ENCODE data around the gene FKTN. TPM values are rescaled to one million over a fixed set of nuclear protein-coding genes. Genes with fewer than 3 reads are reported as not detected.

The FKTN gene
- polyA plus RNA-seq, 3 donors: 21.4 to 29.3 (median 25.9) TPM

GRCh38 chr9:105621001-105621400 lies 63.1 kb downstream of the FKTN start:
- DNase-seq: no peak

DNA sequence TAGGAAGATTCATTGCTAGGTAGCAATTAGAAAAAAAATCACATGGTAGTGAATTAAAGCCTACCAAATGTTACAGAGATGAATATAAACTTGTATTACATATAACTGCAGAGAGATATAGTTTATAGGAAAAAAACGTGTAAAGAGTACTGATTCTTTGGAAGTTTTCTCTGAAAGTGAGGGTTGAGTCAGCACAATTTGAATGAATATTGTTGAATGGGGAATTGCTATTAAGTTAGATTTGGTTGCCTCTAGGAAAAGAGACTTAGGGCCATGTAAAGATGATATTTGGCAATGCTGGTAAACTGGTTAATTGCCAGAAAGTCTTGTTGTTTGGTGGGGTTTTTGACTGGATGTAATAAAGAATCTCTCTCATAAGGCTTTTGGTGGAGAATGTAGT lies 67.2 kb downstream of the FKTN start:
- DNase-seq: no peak

GRCh38 chr9:105632807-105633206 lies 74.9 kb downstream of the FKTN start:
- no peak for DNase-seq

DNA sequence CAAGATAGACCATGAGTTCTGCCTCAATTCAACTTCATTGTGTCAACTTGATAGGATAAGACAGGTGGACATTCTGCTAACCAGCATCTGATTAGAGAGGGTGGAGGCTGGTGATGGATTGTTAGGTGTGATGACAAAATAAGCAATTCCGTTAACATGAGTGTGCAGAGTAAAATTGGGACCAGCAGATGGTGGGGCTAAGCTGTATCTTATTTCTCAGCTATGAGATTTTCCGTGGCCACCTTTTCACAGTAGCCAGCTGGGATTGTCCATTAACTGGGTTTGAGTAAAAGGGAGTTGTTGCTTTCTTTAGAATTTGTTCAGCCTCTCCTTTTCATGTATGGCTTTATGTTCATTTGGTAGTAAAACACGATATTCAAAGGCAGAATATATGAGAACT lies 75.5 kb downstream of the FKTN start:
- DNase-seq: no peak

- no peak for DNase-seq
These were observed 78.4 kb downstream of the FKTN start for GRCh38 chr9:105636331-105636730.

DNA sequence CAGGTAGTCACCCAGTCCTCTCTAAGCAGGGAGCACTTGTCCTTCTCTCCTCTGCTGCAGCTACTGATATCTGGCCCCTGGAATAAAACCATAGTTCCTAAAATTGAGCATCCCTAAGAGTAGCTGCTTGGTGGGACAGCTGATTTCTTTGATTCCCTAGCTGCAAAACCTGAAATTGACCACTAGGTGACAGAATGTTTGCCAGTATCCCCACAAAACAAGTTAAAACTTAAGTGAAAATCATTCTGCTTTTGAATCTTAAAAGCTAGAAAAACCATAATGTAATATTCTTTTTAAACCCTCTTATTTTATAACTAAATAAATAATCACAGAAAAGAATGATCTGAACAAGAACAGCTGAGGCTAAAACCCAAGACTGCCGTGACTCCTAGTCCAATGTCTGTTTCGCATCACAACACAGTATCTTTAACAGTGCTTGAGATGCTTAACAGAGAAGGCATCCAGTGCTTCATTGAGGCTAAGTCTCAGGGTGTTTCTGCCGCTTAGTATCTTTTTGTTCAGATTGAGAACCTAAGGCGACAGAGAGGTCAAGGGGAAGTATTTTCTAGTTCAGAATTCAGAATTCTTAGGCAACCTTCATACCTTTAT lies 80.0 kb downstream of the FKTN start:
- DNase-seq: no peak

DNA sequence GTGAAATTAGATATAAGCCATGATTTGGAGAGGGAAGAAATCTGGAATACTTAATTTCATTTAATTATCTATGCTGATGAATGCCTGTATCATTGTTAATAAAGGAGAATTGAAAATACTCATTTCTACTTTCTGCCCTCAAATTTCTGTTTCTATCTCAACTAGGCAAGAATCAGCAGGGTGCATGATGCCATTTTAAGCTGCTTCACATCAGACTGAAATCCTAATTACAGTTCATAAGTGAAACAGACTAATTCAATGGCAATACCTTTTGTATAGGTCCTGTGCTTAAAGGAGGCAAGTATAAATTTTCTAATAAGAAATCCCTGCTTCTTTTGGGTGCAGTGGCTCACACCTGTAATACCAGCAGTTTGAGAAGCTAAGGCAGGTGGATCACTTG lies 82.0 kb downstream of the FKTN start:
- DNase-seq: no peak

- no peak for DNase-seq
These were observed 85.9 kb downstream of the FKTN start for GRCh38 chr9:105643795-105644194.

DNA sequence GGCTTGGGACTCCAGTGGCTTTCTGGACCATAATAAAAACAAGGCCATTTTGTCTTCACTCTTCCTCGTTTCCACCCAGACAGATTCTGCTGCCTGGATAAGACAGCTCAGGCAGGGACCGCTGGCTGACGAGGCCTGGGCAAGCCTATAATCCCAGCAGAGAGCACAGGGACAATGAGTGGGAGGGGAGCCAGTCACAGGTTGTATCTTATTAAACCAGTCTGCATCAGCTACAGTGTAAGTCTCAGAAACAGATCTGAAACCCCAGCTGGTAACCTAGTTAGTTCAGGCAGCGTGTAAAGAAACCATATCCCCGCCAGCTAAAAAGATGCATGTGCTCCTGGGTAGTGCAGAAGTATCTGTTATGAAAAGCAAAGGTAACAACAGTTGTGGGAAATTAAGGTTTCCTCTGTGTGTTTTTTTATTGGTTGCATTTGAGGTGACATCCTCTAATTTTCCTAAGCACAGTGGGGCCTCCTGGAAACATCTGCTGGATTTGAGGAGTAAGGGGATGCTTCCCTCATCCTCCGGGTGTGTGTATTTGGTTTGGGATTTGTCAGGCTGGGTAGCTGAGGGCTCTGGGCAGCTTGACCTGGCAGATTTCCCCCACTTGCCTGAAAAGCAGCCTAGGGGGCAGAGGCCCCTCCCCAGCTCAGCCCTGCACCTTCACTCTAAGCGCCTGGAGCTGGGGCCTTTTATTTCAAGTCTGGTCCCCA lies 89.1 kb downstream of the FKTN start:
- DNase-seq: no peak

DNA sequence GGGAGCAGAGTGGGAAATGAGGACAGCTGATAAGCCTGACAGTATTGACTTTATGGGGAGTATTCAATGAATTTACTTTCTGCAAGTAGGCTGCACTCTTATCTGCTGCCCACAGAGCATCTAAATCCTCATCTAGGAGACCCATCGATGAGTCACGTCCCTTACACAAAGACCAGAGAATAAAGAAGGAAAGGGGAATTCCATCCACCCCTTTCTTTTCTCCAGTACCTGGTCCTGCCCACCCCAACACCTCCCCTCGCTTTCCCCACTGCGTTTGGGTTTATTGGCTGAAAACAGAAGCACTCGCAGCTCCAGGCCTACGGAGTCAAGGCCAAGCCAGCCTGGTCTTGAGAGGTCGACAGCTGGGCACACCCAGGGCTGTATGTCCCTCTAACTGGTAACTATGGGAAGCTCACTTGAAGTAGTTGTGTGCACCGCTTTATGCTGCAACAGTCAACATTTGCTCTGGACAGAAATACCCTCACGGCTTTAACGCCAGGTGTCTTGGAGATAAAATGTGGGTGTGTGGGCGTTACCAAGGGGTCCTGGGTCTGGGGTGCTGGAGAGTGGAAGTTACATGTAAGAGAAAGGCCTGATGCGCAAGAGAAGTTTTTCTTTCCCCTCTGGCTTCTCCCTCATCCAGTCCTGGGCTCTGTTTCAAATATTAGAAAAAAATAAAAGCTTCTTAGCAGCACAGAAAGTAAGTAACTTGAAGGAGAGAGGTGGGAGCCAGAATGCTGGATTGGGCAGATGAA lies 89.8 kb downstream of the FKTN start:
- no peak for DNase-seq

DNA sequence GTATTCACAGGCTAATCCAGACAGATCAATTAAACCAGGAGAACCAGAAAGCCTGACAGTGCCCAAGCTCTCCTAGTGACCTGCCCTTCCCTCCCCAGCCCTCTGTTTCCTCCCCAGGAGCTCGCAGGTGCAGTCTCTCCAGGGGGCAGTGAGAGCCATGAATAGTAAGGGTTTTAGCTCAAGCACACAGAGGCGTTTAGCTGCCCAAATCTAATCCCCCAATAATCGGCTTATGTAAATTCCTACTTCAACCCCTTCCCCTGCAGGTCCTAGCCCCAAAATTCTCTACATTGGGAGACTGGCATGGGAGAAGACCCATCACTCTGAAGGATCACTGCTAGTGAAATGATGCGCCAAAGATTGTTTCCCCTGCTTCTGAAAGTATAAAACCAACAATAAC lies 93.9 kb downstream of the FKTN start:
- DNase-seq: no peak

GRCh38 chr9:105656131-105656921 lies 98.4 kb downstream of the FKTN start:
- DNase-seq: no peak

DNA sequence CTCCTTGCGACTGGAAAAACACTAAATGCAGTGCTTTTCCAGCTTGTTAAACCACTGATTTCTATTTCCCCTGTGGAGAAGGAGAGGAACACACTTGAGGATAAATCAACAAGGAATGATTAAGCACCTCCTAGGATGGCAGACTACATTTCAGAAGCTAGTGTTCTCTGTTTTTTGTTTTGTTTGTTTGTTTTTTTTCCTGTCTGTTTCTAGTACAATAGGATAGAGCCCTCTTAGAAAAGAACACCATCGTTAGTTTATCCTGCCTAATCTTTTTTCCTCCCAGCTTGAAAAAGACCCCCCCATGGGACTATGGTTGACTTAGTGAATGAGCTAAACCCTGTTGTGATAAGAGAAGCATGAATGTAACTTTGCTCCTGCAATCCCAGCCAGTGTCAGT lies 100.4 kb downstream of the FKTN start:
- no peak for DNase-seq

DNA sequence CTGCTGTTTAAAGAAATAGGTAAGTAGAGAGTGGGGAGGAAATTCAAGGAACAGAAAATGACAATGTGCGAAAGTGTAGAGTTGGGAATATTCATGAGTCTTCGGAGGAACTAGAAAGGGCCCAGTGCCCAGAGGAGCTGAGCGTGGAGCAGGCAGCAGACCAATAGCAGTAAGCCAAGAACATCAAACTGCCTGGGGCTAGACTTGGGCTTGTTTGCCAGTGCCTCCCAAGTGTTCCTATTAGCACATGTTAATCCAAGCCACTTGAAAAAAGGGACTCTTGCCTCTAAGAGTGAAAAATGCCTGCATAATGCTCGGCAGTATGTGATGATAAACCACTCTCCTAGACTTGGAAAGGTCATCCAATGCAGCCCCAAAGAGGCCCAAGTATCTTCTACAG lies 103.1 kb downstream of the FKTN start:
- no peak for DNase-seq

DNA sequence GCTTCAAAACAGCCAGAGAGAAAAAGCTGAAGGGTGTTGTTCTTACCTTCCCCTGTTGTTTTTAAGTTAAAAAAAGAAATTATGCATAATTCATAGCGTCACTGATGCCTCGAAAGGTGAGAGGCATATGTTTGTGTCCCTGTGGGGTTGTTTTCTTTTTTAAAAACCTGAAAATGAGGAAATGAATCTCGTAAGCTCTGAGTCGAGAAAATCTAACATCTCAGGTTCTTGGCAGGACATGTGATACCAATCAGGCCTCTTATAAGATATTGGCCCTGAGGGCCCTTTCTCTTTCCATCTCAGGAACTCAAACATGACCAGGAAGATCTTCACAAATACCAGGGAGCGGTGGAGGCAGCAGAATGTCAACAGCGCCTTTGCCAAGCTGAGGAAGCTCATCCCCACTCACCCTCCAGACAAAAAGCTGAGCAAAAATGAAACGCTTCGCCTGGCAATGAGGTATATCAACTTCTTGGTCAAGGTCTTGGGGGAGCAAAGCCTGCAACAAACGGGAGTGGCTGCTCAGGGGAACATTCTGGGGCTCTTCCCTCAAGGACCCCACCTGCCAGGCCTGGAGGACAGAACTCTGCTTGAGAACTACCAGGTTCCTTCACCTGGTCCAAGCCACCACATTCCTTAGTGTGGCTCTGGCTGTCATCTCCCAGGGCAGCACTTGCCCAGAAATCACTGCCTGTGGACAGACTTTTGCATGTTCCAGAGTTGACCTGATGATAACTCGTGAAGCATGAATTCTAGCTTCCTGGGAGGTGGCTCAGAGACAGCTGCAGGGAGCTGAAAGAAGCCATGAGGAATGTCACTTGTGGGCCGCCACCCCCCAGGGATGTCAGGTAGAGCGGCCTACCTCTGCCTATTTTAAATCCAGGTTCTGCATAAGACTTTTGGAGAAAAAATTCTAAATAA lies 104.5 kb downstream of the FKTN start, which contains the start of gene TAL2:
Gene TAL2 (plus strand): TSS at position 274 of the 921 bp plus-strand sequence. CDS start 40 bp downstream, at position 314.
- no peak for DNase-seq

DNA sequence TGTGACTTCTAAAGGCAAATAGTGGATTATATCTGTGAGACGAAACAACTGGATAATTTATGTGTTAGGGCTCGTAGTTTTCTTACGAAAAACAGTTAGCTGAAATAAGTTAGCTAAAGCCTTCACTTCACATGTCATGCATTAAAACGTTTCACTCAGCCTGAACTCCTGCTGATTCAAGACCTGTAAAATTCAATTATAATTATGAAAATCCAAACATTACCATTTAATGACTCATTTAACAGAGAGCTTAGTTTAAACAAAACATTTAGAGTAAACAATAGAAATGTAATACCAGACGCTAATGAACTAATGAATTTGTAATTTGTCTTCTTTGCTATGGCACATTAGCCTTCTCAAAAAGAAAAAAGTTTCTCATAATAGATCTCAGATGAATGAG lies 106.0 kb downstream of the FKTN start:
- DNase-seq: no peak

DNA sequence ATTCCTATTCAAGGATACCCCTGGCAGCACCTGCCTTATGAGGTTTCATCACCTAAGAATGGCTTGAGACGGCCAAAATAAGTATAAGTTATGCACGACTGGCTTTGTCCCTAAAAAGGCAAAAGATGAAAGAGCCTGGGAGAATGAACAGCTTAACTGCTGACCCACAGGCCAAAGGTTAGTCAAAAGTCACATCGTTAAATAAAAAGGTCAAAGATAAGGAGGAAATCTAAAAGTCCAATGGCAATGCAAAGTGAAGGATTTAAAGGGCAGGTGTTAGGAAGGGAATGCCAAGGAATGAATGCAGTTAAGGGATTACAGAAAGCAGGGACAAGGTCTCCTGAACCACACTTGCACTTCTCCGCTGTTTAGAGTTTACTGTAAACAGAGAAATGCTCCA lies 109.9 kb downstream of the FKTN start:
- DNase-seq: no peak

DNA sequence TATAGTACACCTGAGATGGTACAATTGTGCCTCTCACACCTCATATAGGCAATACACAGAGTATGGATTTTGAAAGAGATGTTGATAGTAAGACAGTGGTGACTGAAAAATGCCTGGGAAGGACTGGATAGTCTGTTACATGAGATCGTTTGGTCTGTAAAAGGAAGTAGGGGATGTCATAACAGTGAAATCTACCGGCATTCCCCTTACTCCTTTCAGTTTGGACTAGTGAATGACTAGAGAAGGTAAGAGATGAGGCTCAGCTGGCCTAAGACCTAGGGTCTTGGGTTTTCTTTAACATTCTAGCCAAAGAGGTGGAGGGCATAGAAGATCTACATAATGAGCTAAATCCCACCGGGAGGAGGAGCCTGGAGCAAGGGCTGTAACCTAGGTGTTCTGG lies 112.4 kb downstream of the FKTN start:
- DNase-seq: no peak

DNA sequence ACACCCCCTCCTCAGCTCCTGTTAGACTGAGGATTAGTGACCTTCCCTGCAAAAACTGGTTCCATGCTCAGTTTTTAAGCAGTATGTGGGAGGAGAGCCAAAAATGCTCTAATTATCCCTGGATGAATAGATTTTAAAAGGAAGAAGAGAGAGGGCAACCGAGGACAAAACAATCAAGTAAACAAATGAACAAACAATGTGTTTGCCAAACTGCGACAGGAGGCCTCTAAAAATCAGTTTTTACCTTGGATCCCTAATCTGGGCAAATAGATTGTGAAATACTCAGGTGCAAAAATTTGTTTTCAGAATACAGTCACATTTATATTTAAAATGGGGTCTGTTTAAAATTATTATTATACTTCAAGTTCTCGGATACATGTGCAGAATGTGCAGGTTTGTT lies 112.8 kb downstream of the FKTN start:
- no peak for DNase-seq

DNA sequence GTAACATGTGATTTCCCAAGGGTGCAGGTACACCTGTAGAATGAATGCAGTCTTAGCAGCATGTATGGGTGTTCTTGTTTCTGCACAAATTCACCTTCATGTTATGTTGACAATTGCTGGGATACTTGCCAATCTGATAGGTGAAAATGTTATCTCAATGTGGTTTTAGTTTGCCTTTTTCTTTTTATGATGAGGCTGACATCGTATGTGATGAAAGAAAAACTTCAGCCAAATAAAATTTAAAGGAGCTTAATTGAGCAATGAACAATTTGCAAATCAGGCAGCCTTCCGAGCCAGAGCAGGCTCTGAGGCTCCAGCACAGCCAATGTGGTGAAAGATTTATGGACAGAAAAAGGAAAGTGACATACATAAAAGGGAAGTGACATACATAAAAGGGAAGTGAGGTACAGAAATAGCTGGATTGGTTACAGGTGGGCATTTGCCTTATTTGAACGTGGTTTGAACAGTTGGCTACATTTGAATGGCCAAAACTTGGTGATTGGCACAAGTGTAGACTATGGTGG lies 114.8 kb downstream of the FKTN start:
- no peak for DNase-seq

DNA sequence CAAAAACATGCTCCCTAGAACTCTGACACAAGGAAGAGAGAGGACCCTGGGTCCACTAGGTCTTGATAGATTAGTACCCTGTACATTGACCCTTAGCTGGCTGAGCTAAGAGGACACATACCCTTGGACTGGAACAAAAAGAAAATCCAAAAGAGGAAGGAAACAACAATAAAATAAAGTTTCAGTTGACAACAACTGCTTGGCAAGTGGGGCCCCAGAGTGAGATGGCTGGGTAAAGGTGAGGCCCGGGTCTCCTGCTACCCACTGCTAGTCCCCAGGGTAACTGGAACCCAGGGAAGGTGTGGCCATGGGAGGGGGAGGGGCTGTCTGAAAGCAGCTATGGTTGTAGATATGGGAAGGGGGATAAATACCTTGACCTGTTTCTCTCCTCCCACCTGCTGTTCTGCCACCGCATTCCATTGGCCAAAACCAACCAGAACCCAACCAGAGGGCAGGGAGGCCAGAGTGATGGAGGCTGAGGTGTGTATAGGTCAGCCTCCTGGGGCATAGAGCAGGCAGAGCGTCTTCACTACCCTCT lies 116.0 kb downstream of the FKTN start:
- DNase-seq: no peak

All from renal pelvis (tissue), 4 donors.